ENCODE results near the gene CHCHD4.

CHCHD4 gene

DNA sequence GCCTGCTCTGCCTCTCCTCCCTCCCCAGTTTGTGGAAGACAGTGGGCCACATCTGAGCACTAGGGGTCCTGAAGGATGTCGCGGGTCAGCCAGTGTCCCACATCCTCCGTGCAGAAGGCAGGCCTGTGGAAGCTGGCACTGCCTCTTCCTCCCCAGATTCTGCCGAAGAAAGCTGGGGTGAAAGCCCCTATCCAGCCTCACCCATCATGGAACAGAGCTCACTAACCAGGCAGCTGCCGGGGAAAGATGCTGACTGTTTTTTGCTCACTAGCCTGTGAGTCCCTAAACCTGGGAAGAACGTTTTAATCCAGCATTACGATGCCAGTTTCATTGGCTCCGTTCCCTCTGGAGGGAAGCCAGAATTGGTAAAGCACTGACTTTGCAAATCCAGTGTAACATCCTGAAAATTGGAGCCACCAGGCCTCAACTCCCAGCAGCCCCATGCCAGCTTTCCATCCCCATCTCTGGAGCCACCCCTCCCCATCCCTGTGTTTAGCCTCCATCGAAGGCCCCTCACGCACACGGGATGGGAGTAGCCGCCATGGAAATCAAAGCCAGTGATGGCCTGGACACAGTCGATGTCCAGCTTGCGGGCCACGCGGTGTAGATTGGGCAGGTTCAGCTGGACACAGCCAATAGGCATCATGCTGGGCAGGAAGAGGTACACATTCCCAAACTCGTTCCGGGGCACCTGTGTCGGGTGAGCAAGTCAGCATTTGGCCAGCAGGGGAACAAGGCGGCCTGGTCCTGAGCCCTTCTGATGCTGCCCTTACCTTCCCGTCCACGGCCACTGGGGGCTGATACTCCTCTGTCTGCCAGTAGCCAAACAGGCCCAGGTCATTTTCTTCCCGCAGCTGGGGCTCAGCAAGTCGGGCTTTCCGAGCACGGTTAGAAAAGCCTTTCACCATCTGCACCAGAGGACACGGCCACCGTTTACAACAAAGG is 23.6 kb upstream of the CHCHD4 start:
- TF ChIP-seq, protein P1, sequence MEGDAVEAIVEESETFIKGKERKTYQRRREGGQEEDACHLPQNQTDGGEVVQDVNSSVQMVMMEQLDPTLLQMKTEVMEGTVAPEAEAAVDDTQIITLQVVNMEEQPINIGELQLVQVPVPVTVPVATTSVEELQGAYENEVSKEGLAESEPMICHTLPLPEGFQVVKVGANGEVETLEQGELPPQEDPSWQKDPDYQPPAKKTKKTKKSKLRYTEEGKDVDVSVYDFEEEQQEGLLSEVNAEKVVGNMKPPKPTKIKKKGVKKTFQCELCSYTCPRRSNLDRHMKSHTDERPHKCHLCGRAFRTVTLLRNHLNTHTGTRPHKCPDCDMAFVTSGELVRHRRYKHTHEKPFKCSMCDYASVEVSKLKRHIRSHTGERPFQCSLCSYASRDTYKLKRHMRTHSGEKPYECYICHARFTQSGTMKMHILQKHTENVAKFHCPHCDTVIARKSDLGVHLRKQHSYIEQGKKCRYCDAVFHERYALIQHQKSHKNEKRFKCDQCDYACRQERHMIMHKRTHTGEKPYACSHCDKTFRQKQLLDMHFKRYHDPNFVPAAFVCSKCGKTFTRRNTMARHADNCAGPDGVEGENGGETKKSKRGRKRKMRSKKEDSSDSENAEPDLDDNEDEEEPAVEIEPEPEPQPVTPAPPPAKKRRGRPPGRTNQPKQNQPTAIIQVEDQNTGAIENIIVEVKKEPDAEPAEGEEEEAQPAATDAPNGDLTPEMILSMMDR (IDR thresholded peaks at IDR 0.05), result no peak; the same call in 1 of the 2 replicates

DNA sequence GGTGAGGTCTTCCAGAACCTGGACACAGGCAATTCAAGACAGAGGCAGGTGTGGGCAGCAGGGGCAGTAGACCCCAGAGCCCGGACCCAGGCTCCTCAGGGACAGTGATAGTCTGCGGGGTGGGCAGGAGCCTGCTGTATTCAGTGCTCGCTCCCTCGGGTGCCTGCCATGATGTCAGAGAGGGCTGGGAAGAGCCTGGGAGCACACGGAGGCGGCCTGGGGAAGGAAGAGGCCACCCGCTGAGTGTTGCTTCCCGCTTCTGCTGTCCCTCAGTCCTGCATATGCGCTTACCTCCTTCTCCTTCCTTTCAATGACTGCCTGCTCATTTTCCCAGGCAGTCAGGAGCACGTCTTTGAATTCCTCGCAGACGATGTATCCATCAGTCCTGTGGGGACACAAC is 22.9 kb upstream of the CHCHD4 start:
- TF ChIP-seq, protein P1 (IDR thresholded peaks at IDR 0.05), result no peak

DNA sequence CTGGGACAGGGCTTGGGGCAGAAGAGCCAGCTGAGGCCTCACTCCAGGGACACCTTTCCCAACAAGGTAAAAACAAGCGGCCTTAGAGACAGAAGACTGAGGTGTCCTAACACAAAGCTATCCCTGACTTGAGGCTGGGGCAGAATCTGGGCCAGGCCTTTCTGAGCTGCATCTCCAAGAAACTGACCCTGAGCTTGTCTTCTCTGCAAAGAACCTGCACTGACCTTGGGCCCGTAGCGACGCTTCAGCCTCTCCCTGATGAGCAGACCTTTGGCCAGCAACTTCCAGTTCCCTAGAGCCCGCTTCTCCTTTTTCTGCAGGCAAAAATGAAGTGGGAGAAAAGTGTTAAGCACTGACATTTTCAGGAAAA is 22.4 kb upstream of the CHCHD4 start:
- TF ChIP-seq, protein P1 (IDR thresholded peaks at IDR 0.05), result no peak

DNA sequence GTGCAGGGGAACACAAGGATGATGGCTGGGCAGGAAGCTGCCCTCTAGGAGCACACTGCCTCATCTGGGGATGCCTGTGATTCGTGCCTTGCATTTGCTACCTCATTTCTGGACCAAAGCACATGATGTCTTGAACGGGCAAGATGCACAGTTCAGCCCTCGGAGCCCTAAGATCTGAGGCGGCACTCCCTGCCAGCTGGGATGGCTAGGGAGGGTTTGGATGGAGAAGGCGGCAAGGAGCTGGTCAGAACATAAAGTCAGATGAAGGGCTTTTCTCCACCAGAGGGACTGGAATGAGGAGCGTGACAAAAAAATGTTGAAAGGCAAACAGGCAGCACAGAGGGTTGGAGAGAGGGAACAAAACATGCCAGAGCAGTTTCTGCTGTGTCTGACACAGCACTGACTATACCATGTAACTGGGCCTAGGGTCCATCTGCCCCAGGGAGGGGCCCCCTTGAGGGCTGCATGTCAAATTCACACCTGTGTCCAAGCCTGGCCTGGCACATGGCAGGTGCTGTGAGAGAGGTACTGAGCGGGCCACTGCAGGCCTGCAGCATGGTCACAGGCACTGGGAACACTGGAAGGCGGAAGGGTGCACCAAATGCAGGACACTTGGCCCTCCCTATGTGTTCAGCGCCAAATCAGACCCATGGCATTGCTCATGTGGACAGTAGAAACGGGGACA is 21.9 kb upstream of the CHCHD4 start:
- TF ChIP-seq, protein P1 (IDR thresholded peaks at IDR 0.05), result no peak

DNA sequence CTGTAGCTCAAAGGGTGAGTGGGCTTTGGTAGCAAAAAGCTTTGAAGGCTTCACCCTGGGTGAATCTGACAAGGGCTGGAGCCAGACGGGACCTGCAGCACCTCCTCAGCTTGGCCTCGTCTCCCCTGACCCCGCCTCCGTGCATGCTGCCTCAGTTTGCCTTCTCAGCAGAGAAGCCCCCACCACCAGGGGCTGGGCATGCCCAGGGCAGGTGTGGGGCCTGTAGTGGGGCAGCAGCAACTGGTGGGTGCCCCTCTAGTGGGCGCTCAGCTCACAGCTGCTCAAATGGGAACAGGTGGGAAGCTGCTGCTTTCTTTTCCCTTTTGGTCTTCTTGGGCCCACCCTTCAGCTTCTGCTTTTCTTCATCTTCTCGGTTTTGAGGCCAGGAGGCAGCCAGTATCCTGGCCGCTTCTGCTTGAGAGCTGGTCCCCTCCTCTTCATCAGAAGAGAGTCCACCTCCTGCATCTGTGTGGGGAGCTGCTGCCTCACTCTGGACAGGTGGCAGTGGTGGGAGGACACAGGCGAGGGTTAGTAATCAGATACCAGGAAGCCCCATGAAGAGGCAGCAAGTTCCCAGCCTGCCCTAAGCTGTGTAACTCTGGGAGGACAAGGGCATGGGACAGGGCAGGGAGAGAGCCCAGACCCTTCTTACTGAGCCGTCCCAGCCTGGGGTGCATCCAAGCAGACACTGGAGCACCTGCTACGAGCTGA is 21.2 kb upstream of the CHCHD4 start:
- TF ChIP-seq, protein P1 (IDR thresholded peaks at IDR 0.05), result no peak

DNA sequence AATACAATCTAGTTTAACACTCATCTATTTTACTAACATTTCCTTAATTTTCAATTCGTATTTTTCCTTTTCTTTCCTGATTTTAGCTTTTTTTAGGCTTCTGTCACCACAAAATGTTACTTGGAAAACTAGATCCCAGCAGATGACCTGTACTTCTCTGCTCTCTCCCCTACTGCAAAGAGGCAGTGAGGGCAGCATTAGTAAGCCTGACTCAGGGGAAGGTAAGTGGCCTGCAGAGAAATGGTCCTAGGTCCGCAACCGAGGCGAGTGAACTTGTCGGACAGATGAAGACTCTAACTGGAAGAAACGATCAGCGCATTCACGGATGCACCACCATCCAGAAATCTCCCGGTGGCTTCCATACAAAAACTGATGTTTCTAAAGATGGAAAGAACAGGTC is 20.6 kb upstream of the CHCHD4 start:
- TF ChIP-seq, protein P1 (IDR thresholded peaks at IDR 0.05), result no peak

DNA sequence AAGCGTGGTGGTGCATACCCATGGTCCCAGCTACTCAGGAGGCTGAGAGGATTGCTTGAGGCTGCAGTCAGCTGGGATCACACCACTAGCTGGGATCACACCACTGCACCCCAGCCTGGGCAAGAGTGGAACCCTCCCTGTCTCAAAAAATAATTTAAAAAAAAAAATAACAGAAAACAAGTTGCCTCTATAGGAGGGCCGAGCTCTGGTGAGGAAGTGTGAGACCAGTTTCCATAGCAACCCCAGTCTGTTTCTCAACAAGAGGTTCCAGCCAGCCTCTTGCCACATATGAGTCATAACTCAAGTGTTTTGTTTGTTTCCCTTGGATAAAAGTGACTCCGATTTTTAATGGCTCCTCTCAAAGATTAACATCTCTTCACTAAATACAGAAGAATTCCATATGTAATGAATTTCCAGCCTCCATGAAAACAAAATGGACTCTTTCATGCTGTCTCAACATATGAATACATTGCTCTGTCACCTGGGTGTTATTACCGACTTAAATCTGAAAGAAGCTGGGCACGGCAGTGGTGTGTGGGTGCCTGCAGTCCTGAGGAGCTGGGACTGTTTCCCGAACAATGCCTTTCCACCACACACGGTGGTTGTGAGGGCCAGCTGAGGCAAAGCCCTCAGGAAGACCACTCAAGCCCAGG is 19.9 kb upstream of the CHCHD4 start:
- TF ChIP-seq, protein P1 (IDR thresholded peaks at IDR 0.05), result no peak
